ENCODE measurements around the gene SNX25.
A peak's percentile ranks its signal among the peaks of the same experiment; 100 is the strongest.

Gene SNX25

DNA sequence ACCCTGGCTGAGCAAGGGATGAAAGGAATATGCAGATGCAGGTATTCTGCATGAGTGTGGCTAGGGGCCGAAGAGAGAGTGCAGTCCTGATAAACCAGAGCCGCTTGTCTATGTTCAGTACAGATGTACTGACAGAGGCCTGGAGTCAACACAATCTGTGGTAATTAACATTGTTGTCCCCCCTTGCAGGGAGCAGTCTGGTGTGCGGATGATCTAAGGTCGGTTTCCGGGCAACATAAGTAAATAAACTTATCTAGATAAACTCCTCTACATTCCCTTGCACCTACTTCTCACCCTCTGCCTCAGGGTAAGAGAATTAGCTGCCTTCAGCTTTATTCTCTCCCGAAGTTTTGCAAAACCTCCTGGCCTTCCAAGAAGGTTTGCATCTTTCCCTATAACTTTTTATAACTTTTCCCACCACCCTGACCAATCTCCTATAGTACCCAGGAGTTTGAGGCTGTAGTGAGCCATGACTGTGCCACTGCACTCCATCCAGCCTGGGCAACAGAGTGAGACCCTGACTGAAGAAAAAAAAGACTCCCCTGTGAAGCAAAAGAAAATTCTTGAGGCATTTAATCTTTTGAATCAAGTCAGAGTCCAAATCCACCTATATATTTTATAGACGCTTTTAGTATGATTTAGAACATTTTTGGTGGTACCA is 26.6 kb downstream of the SNX25 start (continued):
- peak; percentile 54 for TF ChIP-seq TCF7L2 (IDR thresholded peaks at IDR 0.05; ENCODE audit: borderline replicate concordance, low read depth, low read length)
- no peak for TF ChIP-seq ZNF677 (tag by site-specific recombination; IDR thresholded peaks at IDR 0.05)
- no peak for TF ChIP-seq ZFP41 (tag by site-specific recombination; IDR thresholded peaks at IDR 0.05; ENCODE audit: borderline replicate concordance)
- TF ChIP-seq, protein P1, sequence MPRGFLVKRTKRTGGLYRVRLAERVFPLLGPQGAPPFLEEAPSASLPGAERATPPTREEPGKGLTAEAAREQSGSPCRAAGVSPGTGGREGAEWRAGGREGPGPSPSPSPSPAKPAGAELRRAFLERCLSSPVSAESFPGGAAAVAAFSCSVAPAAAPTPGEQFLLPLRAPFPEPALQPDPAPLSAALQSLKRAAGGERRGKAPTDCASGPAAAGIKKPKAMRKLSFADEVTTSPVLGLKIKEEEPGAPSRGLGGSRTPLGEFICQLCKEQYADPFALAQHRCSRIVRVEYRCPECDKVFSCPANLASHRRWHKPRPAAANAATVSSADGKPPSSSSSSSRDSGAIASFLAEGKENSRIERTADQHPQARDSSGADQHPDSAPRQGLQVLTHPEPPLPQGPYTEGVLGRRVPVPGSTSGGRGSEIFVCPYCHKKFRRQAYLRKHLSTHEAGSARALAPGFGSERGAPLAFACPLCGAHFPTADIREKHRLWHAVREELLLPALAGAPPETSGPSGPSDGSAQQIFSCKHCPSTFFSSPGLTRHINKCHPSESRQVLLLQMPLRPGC (tag by site-specific recombination; IDR thresholded peaks at IDR 0.05), result 0 out of 2 replicates have a peak, but pooled peaks have one; percentile 55
- TF ChIP-seq ZNF114 (tag by site-specific recombination; IDR thresholded peaks at IDR 0.05), result no peak
- TF ChIP-seq ZNF600 (tag by site-specific recombination; IDR thresholded peaks at IDR 0.05), result 0 out of 2 replicates have a peak, but pooled peaks have one; percentile 39
- no peak; the same call in 1 of the 2 replicates for TF ChIP-seq OSR2 (tag by site-specific recombination; IDR thresholded peaks at IDR 0.05)
- no peak for TF ChIP-seq HOXC10 (CRISPR knock-in tag; IDR thresholded peaks at IDR 0.05)
- TF ChIP-seq ZNF311 (tag by site-specific recombination; IDR thresholded peaks at IDR 0.05; ENCODE audit: borderline replicate concordance), result no peak
- TF ChIP-seq SALL2 (tag by site-specific recombination; IDR thresholded peaks at IDR 0.05; ENCODE audit: borderline replicate concordance), result no peak
- TF ChIP-seq SETDB1 (IDR thresholded peaks at IDR 0.05; ENCODE audit: insufficient read length, low read length), result no peak
- TF ChIP-seq ZNF473 (tag by site-specific recombination; IDR thresholded peaks at IDR 0.05), result no peak
- TF ChIP-seq WT1 (tag by site-specific recombination; IDR thresholded peaks at IDR 0.05), result 0 out of 2 replicates have a peak, but pooled peaks have one; percentile 30
- no peak for TF ChIP-seq ZNF501 (tag by site-specific recombination; IDR thresholded peaks at IDR 0.05)
- TF ChIP-seq ZNF354C (tag by site-specific recombination; IDR thresholded peaks at IDR 0.05; ENCODE audit: borderline replicate concordance, low read depth), result no peak
- TF ChIP-seq ZBTB20 (tag by site-specific recombination; IDR thresholded peaks at IDR 0.05), result no peak

DNA sequence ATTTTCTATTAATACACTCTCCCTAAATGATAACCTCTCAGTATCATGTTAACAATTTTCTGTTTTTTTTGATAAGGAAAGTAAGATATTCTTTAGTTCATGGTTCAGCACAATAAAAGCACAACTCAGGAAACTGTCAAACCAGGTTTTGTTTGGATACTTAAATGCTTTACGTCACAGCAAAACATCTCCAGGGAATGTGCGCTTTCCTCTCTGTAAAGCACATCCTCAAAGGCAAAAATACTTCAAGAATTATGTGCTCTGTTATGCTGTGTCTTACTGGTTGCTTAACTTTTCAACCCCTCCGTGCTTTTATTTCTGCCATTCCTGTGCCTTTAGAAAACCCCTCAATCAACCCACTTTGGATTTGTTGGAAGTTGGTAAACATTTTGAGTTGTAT is 27.8 kb downstream of the SNX25 start:
- H3K4me1 ChIP-seq (ENCODE audit: control insufficient read depth, insufficient read depth, low read length), result peaks cover 5% of the 10 kb centered on the region; the same call in 1 of the 2 replicates
- no peaks in the 10 kb centered on the region for H3K9me3 ChIP-seq (ENCODE audit: control insufficient read depth, insufficient read depth, low read depth, low read length)
- H3K27ac ChIP-seq (ENCODE audit: extremely low read depth, low read depth, low read length), result no peak overlapping the region
- POLR2A ChIA-PET, result interaction anchor here (0.8 kb wide), 1 partner anchor 11 kb away, joined by 6 read pairs; no protein-coding TSS in a partner anchor
- CTCF ChIA-PET, result interaction anchor here (0.6 to 0.7 kb wide), 2 partner anchors 229 to 800 kb away, joined by 3 to 5 read pairs; no protein-coding TSS in a partner anchor
- no peak overlapping the region for H3K4me3 ChIP-seq (ENCODE audit: low read depth, low read length)
- TF ChIP-seq, protein P2, sequence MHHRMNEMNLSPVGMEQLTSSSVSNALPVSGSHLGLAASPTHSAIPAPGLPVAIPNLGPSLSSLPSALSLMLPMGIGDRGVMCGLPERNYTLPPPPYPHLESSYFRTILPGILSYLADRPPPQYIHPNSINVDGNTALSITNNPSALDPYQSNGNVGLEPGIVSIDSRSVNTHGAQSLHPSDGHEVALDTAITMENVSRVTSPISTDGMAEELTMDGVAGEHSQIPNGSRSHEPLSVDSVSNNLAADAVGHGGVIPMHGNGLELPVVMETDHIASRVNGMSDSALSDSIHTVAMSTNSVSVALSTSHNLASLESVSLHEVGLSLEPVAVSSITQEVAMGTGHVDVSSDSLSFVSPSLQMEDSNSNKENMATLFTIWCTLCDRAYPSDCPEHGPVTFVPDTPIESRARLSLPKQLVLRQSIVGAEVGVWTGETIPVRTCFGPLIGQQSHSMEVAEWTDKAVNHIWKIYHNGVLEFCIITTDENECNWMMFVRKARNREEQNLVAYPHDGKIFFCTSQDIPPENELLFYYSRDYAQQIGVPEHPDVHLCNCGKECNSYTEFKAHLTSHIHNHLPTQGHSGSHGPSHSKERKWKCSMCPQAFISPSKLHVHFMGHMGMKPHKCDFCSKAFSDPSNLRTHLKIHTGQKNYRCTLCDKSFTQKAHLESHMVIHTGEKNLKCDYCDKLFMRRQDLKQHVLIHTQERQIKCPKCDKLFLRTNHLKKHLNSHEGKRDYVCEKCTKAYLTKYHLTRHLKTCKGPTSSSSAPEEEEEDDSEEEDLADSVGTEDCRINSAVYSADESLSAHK (tag by site-specific recombination; IDR thresholded peaks at IDR 0.05), result no peak
- no peaks in the 10 kb centered on the region; a peak in 1 of 3 replicates for H3K36me3 ChIP-seq (ENCODE audit: control insufficient read depth in 2 of 2, insufficient read depth in 1 of 2, low read length in 2 of 2)

DNA sequence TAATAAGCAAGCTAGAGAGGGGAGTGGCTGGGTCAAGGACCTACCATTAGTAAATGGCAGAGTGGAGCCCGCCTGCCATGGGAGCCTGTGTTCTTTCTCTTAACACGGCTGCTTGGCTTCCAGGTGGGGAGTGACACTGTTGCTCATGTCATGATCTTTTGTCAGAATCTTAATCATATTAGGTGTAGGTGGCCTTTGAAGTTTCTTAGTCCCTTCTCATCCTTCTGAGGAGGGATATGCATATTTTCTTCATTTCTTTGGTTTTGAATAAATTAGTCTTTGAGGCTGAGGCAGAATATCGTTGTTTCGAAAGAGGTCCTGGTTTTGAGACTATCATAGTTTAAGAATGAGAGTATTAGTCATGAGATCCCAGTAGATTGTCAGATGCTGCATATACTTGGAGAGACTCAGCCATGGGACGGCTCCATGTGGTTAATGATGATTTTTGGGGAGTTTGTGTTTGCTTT is 28.9 kb downstream of the SNX25 start:
- ChIA-PET POLR2A (no interaction called here), CTCF (interaction anchor here (0.6 kb wide), 1 partner anchor 54 kb away, joined by 4 read pairs; no protein-coding TSS in a partner anchor)
- Histone ChIP-seq H3K4me1 (ENCODE audit: control insufficient read depth, insufficient read depth, low read length) (peaks cover 5% of the 10 kb centered on the region; the same call in 1 of the 2 replicates), H3K4me3 (ENCODE audit: low read depth, low read length) (no peak overlapping the region), H3K9me3 (ENCODE audit: control insufficient read depth, insufficient read depth, low read depth, low read length) (no peaks in the 10 kb centered on the region), H3K36me3 (ENCODE audit: control insufficient read depth in 2 of 2, insufficient read depth in 1 of 2, low read length in 2 of 2) (no peaks in the 10 kb centered on the region; a peak in 1 of 3 replicates), H3K27ac (ENCODE audit: extremely low read depth, low read depth, low read length) (no peak overlapping the region)
- TF ChIP-seq, protein P3, sequence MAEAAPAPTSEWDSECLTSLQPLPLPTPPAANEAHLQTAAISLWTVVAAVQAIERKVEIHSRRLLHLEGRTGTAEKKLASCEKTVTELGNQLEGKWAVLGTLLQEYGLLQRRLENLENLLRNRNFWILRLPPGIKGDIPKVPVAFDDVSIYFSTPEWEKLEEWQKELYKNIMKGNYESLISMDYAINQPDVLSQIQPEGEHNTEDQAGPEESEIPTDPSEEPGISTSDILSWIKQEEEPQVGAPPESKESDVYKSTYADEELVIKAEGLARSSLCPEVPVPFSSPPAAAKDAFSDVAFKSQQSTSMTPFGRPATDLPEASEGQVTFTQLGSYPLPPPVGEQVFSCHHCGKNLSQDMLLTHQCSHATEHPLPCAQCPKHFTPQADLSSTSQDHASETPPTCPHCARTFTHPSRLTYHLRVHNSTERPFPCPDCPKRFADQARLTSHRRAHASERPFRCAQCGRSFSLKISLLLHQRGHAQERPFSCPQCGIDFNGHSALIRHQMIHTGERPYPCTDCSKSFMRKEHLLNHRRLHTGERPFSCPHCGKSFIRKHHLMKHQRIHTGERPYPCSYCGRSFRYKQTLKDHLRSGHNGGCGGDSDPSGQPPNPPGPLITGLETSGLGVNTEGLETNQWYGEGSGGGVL (tag by site-specific recombination; IDR thresholded peaks at IDR 0.05), result no peak
- TF ChIP-seq ZNF23 (tag by site-specific recombination; IDR thresholded peaks at IDR 0.05; ENCODE audit: borderline replicate concordance), result no peak
- no peak for TF ChIP-seq ZNF426 (tag by site-specific recombination; IDR thresholded peaks at IDR 0.05)
- TF ChIP-seq, protein P4, sequence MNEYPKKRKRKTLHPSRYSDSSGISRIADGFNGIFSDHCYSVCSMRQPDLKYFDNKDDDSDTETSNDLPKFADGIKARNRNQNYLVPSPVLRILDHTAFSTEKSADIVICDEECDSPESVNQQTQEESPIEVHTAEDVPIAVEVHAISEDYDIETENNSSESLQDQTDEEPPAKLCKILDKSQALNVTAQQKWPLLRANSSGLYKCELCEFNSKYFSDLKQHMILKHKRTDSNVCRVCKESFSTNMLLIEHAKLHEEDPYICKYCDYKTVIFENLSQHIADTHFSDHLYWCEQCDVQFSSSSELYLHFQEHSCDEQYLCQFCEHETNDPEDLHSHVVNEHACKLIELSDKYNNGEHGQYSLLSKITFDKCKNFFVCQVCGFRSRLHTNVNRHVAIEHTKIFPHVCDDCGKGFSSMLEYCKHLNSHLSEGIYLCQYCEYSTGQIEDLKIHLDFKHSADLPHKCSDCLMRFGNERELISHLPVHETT (tag by site-specific recombination; IDR thresholded peaks at IDR 0.05), result no peak
